ENCODE data around the gene TMEM259.

The TMEM259 gene

DNA sequence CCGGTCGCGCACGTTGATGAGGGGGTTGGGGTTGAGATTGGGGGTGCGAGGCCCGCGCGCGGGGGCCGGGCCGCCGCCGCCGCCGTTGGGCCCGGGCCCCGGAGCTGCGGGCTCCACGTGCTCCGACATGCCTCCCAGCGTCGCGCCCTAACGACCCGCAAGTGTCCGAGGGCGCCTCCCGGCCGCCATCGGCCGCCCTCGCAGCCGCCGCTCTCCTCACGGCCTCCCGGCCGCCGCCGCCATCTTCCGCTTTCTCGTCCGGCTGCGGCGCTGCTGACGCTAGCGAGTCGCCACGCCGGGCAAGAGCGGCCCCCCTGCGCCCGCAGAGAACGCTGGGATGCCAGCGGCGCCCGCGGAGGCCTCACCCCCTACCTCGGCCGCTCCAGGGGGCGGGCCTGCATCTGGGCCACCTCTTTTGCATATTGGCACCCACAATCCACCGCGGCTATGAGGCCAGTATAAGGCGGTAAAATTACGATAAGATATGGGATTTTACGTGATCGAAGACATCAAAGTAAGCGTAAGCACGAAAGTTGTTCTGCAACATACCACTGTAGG, at the start of gene TMEM259:
Gene TMEM259 (minus strand): TSS at position 256 of the 558 bp plus-strand sequence. CDS start 127 bp downstream, at position 129.
- peak; percentile 97 for DNase-seq (ENCODE audit: low spot score)

DNA sequence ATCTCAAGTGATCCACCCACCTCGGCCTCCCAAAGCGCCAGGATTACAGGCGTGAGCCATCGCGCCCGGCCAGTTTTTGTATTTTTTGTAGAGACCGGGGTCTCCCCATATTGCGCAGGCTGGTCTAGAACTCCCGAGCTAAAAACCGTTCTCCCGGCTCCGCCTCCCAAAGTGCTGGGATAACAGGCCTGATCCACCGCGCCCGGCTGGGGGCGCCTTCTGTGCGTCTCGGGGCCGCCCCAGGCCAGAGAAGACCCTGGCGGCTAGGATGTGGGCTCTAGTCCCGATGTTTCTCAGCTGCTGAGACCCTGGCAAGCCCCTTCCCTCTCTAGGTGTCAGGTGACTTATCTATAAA, 49.6 kb upstream of the TMEM259 start:
- DNase-seq (ENCODE audit: low spot score), result peak; percentile 51

DNA sequence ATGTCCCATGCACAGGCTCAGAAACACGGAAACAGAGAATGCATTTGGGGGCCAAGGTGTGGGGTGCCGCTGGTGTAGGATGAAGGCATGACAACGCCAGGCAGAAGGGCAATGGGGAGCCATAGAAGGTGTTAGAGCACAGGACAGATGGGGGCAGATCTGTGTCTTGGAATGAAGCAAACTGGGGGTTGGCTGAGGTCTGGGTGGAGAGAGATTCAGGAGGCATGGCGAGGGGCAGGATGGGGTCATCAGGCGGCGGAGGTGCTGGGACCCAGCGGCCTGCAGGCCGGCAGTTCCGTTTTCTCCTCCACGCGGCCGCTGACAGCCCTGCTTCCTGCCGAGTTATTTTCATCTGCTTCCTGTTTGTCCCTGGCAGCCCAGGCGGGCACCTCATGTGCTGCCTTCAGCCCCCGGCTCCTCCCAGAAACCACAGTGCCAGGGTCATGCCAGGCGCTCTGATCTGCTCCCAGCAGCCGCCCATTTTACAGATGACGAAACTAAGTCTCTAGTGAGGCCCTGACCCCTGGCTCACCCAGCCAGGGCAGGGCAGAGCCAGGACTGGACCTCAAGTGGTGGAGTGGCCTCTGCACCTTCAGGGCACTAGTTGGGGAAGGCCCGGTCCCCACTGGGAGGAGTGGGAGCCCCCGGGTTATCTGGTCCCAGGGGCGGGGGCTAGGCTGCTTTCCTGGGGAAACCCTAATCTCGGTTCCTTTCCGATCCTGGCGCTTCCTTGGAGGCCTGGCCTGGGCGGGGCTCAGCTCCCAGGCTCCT, 48.3 kb upstream of the TMEM259 start:
- no peak for DNase-seq (ENCODE audit: low spot score)

DNA sequence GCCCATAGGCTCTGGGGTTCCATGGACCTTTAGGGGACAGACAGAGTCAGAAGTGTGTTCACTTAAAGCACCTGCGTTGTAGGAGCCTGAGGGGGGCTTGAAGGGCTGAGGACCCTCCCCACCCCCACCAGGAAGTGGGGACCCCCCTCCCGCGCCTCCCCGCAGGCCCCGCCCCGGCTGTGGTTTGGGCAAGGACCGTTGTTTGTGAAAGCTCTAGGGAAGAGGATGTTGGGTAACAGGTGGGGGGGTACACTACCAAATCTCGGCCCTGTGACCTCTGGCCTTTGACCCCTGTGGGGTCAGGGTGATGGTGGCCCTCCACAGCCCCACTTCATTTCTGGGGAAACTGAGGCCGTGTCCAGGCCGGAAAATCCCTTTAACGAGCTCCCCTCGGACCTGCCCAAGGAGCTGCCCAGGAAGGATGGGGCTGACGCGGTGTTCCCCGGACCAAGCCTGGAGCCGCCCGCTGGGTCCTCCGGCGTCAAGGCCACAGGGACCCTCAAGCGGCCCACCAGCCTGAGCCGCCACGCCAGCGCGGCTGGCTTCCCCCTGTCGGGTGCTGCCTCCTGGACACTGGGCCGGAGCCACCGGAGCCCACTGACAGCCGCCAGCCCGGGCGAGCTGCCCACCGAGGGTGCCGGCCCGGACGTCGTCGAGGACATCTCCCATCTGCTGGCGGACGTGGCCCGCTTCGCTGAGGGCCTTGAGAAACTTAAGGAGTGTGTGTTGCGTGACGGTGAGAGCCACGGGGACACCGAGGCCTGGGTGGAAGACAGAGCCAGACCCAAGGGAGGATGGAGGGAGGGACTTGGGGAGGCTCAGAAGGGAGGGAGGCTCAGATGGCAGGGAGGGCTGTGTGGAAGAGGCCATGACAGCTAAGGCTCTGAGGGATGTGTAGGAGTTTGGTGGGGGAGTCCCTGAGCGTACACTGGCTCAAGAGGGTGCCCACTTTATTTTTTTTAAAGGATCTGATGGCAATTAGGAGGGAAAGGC, 47.4 kb upstream of the TMEM259 start:
- no peak for DNase-seq (ENCODE audit: low spot score)

DNA sequence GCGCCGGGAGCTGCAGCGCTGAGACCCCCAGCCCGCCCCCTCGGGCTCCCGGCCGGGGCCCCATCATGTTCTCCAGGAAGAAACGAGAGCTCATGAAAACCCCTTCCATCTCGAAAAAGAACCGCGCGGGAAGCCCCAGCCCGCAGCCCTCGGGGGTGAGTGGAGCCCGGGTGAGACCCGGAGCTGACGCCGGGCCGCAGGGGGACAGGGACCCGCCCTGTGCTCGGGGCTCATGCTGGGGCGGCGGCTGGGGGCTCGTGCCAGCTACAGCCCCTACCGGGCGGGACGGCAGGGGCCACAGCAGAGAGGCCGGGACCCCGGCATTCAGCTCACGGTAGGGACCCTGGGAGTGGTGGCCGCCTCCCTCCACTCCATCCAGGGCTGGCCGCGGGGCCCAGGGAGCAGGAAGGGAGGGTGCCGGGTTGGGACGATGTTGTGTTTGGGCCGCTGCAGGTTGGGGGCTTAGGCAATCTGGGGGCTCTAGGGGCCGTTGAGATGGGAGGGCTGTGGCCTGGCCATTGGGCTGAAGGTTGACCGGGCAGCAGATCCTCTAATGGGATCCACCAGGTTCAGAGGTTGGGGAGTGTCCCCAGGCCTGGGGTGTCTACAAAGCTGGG, 46.5 kb upstream of the TMEM259 start:
- no peak for DNase-seq (ENCODE audit: low spot score)

DNA sequence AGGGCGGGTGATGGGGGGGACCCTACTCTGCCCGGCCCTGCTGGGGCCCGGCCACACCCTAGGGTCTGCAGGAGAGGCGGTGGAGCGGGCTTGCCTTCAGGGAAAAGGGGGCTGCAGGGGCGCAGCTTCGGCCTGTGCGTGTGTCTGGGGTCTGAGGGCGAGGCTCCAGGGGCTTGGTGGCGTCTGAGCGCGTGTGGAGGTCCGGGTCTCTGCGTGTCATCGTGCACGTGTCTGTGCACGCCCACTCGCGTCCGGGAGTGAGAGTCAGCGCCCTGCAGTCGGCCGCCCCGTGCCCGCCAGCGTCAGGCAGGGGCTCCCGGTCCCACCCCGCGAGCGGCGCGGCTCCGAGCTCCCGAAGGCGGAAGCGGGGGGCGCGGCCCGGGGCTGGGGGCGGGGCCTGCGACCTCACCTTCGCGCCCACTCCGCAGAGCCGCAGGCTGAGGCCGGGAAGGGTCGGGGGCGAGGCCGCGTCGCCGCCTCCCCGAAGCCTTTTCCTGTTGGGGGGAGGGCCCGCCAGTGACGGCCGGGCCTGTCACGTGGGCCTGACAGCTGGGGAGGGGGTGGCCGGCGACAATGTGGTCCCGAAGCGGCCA, 45.9 kb upstream of the TMEM259 start, which contains the start of gene ARHGAP45:
Gene ARHGAP45 (plus strand): TSS at position 420 of the 593 bp plus-strand sequence. CDS start 239 bp downstream, outside the sequence.
- no peak for DNase-seq (ENCODE audit: low spot score)

DNA sequence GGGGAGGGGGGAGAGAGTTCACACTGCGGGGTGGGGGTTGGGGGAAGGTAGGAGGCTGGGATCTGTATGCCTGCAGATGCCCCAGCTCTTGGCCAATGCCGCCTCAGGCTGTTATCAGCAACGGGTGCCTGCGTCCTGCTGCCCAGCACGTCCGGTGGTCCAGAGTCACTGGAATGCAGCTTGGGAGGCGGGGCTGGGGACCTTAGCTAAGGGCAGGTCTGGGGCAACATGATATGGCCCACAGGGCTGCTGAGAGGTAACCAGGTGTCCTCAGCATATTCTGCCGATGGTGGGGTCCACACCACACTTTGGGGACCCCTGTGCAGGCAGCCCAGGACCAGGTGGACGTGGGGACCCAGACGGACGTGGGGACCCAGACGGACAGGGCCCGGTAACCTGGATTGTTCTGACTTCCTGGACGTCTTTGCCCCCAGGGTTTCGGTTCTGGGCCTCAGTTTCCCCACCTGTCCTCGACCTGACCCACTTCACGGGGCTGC, 45.4 kb upstream of the TMEM259 start:
- no peak for DNase-seq (ENCODE audit: low spot score)

DNA sequence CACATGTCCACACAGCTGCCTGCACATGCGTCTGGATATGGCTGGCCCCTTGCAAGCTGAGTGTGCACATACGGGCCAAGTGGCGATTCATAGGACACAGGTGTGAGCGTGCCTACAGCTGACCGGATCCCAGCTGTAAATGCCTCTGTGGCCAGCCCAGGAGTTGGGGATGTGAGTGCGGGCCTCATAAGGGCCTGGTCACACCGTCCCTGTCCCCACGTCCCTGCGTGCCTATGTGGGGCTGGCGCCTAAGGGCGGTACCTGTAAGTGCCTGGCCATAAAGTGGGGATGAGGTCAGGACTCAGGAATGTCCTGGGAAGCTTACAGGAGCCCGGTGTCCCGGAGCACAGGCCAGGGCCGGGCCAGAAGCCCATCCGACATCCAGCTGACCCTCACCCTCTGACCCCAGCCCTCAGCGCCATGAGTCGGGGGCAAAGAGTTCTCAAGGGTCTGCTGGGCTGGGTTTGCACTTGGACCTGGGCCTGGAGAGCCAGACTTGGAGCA, 44.7 kb upstream of the TMEM259 start:
- DNase-seq (ENCODE audit: low spot score), result no peak

DNA sequence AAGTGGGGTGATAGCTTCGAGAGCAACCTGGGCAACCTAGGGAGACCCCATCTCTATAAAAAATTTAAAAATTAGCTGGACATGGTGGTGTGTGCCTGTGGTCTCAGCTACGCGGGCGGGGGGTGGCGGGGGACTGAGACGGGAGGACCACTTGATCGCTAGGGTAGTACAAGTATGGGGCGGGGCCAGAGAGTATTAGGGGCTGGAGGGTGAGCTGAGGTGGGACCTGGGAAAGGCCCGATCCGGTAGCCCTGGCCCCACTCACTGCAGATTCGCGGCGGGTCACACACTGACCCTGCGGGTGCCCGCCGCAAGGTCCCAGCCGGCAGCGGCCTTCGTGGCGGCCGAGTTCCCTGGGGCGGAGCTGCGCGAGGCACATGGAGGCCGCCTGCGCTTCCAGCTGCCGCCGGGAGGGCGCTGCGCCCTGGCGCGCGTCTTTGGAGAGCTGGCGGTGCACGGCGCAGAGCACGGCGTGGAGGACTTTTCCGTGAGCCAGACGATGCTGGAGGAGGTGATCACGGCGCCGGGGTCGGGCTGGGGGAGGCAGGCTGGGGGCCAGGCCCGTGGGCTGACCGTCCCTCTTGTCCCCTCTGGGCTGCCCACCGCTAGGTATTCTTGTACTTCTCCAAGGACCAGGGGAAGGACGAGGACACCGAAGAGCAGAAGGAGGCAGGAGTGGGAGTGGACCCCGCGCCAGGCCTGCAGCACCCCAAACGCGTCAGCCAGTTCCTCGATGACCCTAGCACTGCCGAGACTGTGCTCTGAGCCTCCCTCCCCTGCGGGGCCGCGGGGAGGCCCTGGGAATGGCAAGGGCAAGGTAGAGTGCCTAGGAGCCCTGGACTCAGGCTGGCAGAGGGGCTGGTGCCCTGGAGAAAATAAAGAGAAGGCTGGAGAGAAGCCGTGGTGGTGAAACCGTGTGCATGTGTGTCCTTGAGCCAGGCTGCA, 44.0 kb upstream of the TMEM259 start:
- peak; percentile 30 for DNase-seq (ENCODE audit: low spot score)

DNA sequence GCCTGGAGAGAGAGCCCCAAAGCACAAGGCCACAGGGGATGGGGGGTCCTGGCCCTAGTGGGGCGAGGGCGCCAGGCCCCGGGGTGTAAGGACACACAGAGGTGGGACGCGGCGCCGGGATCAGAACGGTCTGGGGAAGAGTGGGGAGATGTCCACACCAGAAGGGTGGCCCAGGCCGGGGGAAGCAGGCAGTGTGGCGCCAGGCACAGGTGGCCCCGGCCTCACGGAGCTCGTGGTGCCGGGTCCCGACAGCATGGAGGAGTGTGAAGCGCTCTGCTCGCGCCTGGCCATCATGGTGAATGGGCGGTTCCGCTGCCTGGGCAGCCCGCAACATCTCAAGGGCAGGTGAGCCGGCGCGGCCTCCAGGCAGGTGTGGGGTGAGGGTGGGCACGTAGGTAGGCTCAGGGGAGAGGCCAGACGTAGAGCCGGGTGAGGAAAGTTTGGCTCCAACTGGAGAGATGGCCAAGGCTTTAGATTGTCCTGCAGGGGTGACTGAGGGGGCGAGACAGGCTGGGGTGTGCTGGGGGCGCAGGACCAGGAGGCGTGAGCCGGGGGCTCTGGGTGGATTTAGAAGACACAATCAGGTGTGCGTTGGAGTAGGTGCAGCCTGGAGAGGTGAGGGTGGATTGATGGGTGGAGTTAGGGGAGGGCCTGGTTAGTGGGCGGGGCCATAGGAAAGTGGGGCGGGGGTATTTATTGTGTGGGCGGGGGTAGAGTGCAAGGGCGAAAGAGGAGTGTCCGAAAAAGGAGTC, 43.2 kb upstream of the TMEM259 start:
- no peak for DNase-seq (ENCODE audit: low spot score)

DNA sequence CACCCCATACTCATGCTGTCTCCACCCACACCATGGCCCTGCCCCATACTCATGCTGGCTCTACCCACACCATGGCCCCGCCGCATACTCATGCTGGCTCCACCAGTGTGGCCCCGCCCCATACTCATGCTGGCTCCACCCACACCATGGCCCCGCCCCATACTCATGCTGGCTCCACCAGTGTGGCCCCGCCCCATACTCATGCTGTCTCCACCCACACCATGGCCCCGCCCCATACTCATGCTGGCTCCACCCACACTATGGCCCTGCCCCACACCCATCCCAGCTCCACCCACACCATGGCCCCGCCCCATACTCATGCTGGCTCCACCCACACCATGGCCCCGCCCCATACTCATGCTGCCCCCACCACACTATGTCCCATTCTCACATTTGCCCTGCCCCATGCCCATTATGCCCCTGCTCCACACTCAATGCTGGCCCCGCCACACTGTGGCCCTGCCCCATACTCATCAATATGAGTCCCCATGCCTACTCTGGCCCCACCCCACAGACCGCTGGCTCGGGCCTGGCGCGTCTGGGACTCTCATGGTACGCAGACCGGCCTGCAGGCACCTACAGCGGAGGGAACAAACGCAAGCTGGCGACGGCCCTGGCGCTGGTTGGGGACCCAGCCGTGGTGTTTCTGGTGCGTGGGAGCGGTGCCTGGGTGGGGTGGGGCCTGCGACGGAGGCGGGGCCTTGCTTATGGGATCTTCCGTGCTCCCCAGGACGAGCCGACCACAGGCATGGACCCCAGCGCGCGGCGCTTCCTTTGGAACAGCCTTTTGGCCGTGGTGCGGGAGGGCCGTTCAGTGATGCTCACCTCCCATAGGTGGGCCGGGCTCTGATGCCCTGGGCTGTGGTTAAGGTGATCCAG, 42.3 kb upstream of the TMEM259 start:
- no peak for DNase-seq (ENCODE audit: low spot score)

DNA sequence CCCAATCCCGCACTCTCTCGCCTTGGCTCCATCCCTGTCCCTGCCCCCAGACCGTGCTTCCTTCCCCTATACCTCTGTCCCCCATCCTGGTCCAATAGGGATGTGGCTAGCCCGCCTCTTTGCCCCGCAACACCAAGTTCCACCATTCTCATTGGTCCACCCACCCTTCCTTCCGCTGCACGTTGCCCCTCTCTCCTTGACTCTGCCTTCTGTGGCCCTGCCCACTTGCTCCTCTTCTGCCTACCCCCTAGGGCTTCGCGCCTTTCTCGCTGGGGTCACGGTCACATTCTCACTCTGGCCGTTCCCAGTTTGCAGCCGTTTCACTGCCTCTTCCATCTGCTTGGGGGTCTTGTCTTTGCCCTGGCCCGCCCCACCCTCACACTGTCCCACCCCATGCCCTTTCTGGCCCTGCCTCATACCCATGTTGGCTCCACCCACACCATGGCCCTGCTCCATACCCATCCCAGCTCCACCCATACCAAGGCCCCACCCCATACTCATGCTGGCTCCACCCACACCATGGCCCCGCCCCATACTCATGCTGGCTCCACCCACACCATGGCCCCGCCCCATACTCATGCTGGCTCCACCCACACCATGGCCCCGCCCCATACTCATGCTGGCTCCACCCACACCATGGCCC, 41.6 kb upstream of the TMEM259 start:
- DNase-seq (ENCODE audit: low spot score), result no peak

DNA sequence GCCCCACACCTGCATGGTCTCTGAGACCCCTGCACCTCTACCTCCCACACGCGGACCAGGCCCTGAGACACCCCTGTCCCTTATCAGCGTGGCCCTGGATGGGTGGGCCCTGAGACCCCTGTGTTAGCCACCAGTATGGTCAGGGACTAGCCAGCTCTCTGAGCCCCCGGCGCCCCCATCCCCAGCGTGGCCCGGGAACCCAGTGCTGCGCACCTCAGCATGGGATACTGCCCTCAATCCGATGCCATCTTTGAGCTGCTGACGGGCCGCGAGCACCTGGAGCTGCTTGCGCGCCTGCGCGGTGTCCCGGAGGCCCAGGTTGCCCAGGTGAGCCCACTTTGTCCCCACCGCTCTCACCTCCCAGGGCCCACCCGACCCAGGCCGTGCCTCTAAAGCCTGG, 41.1 kb upstream of the TMEM259 start:
- DNase-seq (ENCODE audit: low spot score), result no peak

DNA sequence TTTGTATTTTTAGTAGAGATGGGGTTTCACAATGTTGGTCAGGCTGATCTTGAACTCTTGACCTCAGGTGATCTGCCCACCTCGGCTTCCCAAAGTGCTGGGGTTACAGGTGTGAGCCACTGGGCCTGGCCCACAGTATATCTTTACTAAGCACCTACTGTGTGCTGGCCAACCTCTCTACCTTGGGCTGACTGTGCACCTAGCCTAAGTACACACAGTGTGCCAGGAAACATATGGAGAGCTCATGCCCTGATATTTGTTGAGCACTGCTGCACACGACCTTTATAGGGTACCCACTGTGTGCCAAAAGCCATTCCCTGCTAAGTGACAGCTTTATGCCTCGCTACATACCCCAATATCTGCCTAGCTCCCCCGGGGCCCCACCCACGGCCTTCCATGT, 39.8 kb upstream of the TMEM259 start:
- no peak for DNase-seq (ENCODE audit: low spot score)

DNA sequence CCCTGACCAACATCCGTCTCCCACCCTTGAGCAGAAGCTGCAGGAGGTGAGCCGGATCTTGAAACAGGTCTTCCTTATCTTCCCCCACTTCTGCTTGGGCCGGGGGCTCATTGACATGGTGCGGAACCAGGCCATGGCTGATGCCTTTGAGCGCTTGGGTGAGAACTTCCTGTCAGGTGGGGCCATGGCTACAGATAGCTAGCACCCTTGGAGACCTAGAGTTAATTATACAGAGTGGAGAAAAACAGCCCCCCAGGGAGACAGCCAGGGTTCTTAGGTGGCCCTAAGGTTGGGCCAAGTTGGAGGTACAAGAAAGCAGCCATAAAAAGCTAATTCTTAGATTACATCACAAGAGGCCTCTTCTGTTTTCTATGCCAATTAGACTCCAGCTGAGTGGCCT, 37.2 kb upstream of the TMEM259 start:
- no peak for DNase-seq (ENCODE audit: low spot score)

DNA sequence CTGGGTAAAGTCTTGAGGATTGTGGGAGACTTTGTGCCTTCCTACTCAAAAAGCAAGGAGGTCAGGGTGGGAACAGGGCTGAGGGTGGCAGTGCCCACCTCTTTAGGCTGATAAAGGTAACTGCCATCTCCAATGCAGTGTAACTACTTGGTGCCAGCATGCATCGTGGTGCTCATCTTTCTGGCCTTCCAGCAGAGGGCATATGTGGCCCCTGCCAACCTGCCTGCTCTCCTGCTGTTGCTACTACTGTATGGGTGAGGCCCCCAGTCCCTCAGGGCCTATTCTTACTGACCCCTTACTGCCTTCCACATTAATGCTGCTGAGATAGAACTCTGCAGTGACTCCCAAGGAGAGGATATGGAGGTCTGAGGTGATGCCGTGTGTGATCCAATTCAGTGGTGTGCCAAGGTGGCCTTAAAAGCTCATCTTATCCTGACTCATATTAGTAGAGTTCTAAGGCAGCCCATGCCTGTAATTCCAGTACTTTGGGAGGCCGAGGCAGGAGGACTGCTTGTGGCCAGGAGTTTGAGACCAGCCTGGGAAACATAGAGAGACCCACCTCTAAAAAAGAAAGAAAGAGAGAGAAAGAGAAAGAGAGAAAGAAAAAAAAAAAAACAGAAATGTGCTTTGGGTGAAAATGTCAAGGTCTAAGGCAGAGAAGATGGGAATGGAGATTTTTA, 36.4 kb upstream of the TMEM259 start:
- DNase-seq (ENCODE audit: low spot score), result peak; percentile 63

DNA sequence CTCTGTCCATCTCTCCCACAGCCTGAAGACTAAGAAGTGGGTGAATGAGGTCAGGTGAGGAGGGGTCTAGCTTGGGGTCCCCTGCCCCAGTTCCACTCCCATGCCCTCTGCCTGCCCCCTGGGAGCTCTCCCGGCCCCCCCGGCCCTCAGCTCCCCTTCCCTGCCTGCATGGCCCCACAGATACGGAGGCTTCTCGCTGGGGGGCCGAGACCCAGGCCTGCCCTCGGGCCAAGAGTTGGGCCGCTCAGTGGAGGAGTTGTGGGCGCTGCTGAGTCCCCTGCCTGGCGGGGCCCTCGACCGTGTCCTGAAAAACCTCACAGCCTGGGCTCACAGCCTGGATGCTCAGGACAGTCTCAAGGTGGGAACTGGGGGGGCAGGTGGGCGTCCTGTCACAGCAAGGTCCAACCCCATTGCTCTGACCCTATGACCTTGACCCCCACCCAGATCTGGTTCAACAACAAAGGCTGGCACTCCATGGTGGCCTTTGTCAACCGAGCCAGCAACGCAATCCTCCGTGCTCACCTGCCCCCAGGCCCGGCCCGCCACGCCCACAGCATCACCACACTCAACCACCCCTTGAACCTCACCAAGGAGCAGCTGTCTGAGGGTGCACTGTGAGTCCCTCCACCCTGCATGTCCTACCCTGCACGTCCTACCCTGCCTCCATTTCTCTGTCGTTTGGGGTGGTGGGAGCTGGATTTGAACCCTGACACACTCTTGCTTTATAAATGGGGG, 35.1 kb upstream of the TMEM259 start:
- no peak for DNase-seq (ENCODE audit: low spot score)
